Measurements from ENCODE around the gene KLK13.

Gene KLK13

GRCh38 chr19:51023946-51024345, 40.9 kb downstream of the KLK13 start:
- H3K9me3 Mint-ChIP-seq = no peaks in the 10 kb centered on the region

GRCh38 chr19:51022526-51022925, 42.4 kb downstream of the KLK13 start:
- Mint-ChIP-seq H3K27ac (peak overlapping the region; percentile 35), H3K4me3 (no peak overlapping the region), H3K9me3 (no peaks in the 10 kb centered on the region), H3K4me1 (peaks cover 22% of the 10 kb centered on the region), H3K36me3 (peaks cover 6% of the 10 kb centered on the region)
- ATAC-seq = no peak
- no peak for DNase-seq (ENCODE audit: low spot score in 2 of 2)

More at GRCh38 chr19:51023946-51024345, 40.9 kb downstream of the KLK13 start:
- H3K4me1 Mint-ChIP-seq = peaks cover 9% of the 10 kb centered on the region
- peaks cover 6% of the 10 kb centered on the region for H3K36me3 Mint-ChIP-seq
- DNase-seq (ENCODE audit: low spot score in 2 of 2) = no peak
- ATAC-seq = no peak
- no peak overlapping the region for H3K4me3 Mint-ChIP-seq
- no peak overlapping the region for H3K27ac Mint-ChIP-seq

- no peak for DNase-seq (ENCODE audit: low spot score in 2 of 2)
- ATAC-seq = no peak
- H3K36me3 Mint-ChIP-seq = peaks cover 6% of the 10 kb centered on the region
- peaks cover 30% of the 10 kb centered on the region for H3K4me1 Mint-ChIP-seq
- H3K9me3 Mint-ChIP-seq = no peaks in the 10 kb centered on the region
- no peak overlapping the region for H3K4me3 Mint-ChIP-seq
- H3K27ac Mint-ChIP-seq = no peak overlapping the region
Measured at GRCh38 chr19:51020988-51021651, 43.8 kb downstream of the KLK13 start.

- ATAC-seq = no peak
- H3K9me3 Mint-ChIP-seq = no peaks in the 10 kb centered on the region
- no peak within 1 kb of the TSS for H3K27ac Mint-ChIP-seq
- peaks cover 17% of the 10 kb centered on the region for H3K36me3 Mint-ChIP-seq
- no peak for DNase-seq (ENCODE audit: low spot score in 2 of 2)
- peak within 1 kb of the TSS; percentile 64 for H3K4me3 Mint-ChIP-seq
- H3K4me1 Mint-ChIP-seq = peaks cover 30% of the 10 kb centered on the region
Measured at GRCh38 chr19:51019544-51019925, 45.4 kb downstream of the KLK13 start, which contains the start of gene KLK10. KLK10 (minus strand) TSS chr19:51019709; CDS start chr19:51019130, 579 bp downstream.

GRCh38 chr19:51018745-51019543, 45.9 kb downstream of the KLK13 start:
- no peaks in the 10 kb centered on the region for H3K9me3 Mint-ChIP-seq
- H3K36me3 Mint-ChIP-seq = peaks cover 17% of the 10 kb centered on the region
- H3K27ac Mint-ChIP-seq = no peak overlapping the region
- DNase-seq (ENCODE audit: low spot score in 2 of 2) (no peak), ATAC-seq (no peak)
- H3K4me1 Mint-ChIP-seq = peaks cover 30% of the 10 kb centered on the region
- peak overlapping the region; percentile 64 for H3K4me3 Mint-ChIP-seq

- H3K4me1 Mint-ChIP-seq = peaks cover 30% of the 10 kb centered on the region
- H3K4me3 Mint-ChIP-seq = peak overlapping the region; percentile 64
- peak in 1 of 2 donors; percentile 71 for DNase-seq (ENCODE audit: low spot score in 2 of 2)
Measured at GRCh38 chr19:51016798-51017683, 47.9 kb downstream of the KLK13 start.

GRCh38 chr19:51015691-51016267, 49.1 kb downstream of the KLK13 start:
- Mint-ChIP-seq H3K9me3 (no peaks in the 10 kb centered on the region), H3K36me3 (peaks cover 17% of the 10 kb centered on the region), H3K4me3 (no peak overlapping the region), H3K27ac (no peak overlapping the region), H3K4me1 (peaks cover 30% of the 10 kb centered on the region)
- no peak for ATAC-seq
- DNase-seq (ENCODE audit: low spot score in 2 of 2) = no peak

More at GRCh38 chr19:51016798-51017683, 47.9 kb downstream of the KLK13 start:
- no peak overlapping the region for H3K27ac Mint-ChIP-seq
- ATAC-seq = no peak
- H3K36me3 Mint-ChIP-seq = peaks cover 17% of the 10 kb centered on the region
- no peaks in the 10 kb centered on the region for H3K9me3 Mint-ChIP-seq

GRCh38 chr19:51014242-51014641, 50.6 kb downstream of the KLK13 start:
- DNase-seq (ENCODE audit: low spot score in 2 of 2) = no peak
- H3K4me3 Mint-ChIP-seq = no peak overlapping the region
- H3K4me1 Mint-ChIP-seq = peaks cover 21% of the 10 kb centered on the region
- ATAC-seq = no peak
- peaks cover 11% of the 10 kb centered on the region for H3K36me3 Mint-ChIP-seq
- no peak overlapping the region for H3K27ac Mint-ChIP-seq
- no peaks in the 10 kb centered on the region for H3K9me3 Mint-ChIP-seq

- no peaks in the 10 kb centered on the region for H3K9me3 Mint-ChIP-seq
- H3K27ac Mint-ChIP-seq = no peak overlapping the region
- H3K4me1 Mint-ChIP-seq = peaks cover 10% of the 10 kb centered on the region
- no peak for ATAC-seq
- peaks cover 11% of the 10 kb centered on the region for H3K36me3 Mint-ChIP-seq
- H3K4me3 Mint-ChIP-seq = no peak overlapping the region
- no peak for DNase-seq (ENCODE audit: low spot score in 2 of 2)
Measured at GRCh38 chr19:51012661-51013190, 52.2 kb downstream of the KLK13 start.

- DNase-seq (ENCODE audit: low spot score in 2 of 2) (no peak), ATAC-seq (no peak)
- Mint-ChIP-seq H3K27ac (no peak overlapping the region), H3K4me1 (no peaks in the 10 kb centered on the region), H3K36me3 (peaks cover 4% of the 10 kb centered on the region), H3K9me3 (no peaks in the 10 kb centered on the region), H3K4me3 (no peak overlapping the region)
Measured at GRCh38 chr19:51010066-51010795, 54.7 kb downstream of the KLK13 start.

GRCh38 chr19:51009061-51009891, 55.6 kb downstream of the KLK13 start:
- Mint-ChIP-seq H3K36me3 (no peaks in the 10 kb centered on the region), H3K4me1 (no peaks in the 10 kb centered on the region), H3K4me3 (no peak overlapping the region), H3K27ac (no peak overlapping the region), H3K9me3 (no peaks in the 10 kb centered on the region)
- no peak for DNase-seq (ENCODE audit: low spot score in 2 of 2)
- peak; percentile 40 for ATAC-seq

GRCh38 chr19:51007488-51007887, 57.4 kb downstream of the KLK13 start:
- Mint-ChIP-seq H3K4me1 (no peaks in the 10 kb centered on the region), H3K9me3 (no peaks in the 10 kb centered on the region), H3K36me3 (no peaks in the 10 kb centered on the region), H3K27ac (no peak overlapping the region), H3K4me3 (no peak overlapping the region)
- ATAC-seq = no peak
- no peak for DNase-seq (ENCODE audit: low spot score in 2 of 2)

GRCh38 chr19:51006406-51006805, 58.5 kb downstream of the KLK13 start:
- no peaks in the 10 kb centered on the region for H3K36me3 Mint-ChIP-seq
- H3K27ac Mint-ChIP-seq = no peak overlapping the region
- H3K9me3 Mint-ChIP-seq = no peaks in the 10 kb centered on the region

More at GRCh38 chr19:51006406-51006805, 58.5 kb downstream of the KLK13 start:
- no peak for ATAC-seq
- H3K4me3 Mint-ChIP-seq = no peak overlapping the region
- H3K4me1 Mint-ChIP-seq = no peaks in the 10 kb centered on the region
- DNase-seq (ENCODE audit: low spot score in 2 of 2) = no peak
